Panc1 (cell line): ENCODE results near the gene RTCB. TPM values are rescaled to one million over a fixed set of nuclear protein-coding genes. Genes with fewer than 3 reads are reported as not detected.

Source experiments
- ATAC-seq: fragments of 200-7000 bp; cut with Tn5 transposase; 2 replicates; pipeline ENCODE4 v1.9.1; 2020; ENCODE audit warnings: mild to moderate bottlenecking, moderate library complexity
- BruUV-seq: library from RNA; stranded (reverse); fragments of 400-500 nt; replicated peaks from 2 replicates; lab custom pipeline; 2021; lab: Mats Ljungman, UMichigan
- CTCF ChIA-PET: fragments of 300-600 bp; sonication (Branson Sonifier 250); formaldehyde crosslinking; loops from one replicate; lab custom pipeline; 2022; ENCODE audit warnings: antibody characterized with exemption; lab: Charles Lee
- POLR2A ChIA-PET: fragments of 300-600 bp; sonication (Branson Sonifier 250); formaldehyde crosslinking; loops from one replicate; lab custom pipeline; 2022; ENCODE audit warnings: antibody characterized with exemption; lab: Charles Lee
- DNase-seq: peaks from one replicate; pipeline ENCODE4 v3.0.0-alpha.2; 2010; ENCODE audit warnings: low read depth, low spot score
- H3K27ac ChIP-seq: 2 replicates; pipeline ENCODE4 v1.5.1; 2011; ENCODE audit warnings: mild to moderate bottlenecking, low read length, inconsistent platforms
- H3K27me3 ChIP-seq: fragments of 200-500 bp; sonication (Bioruptor generic); 2 replicates; pipeline ENCODE4 v1.6.0; 2014; ENCODE audit warnings: low read length, inconsistent platforms; ENCODE audit not compliant: control insufficient read depth, insufficient read depth
- H3K36me3 ChIP-seq: fragments of 200-500 bp; sonication (Bioruptor generic); 2 replicates; pipeline ENCODE4 v1.5.1; 2014; ENCODE audit warnings: inconsistent platforms, mild to moderate bottlenecking, low read length, moderate library complexity; ENCODE audit not compliant: control insufficient read depth, insufficient read depth
- H3K4me1 ChIP-seq: 2 replicates; pipeline ENCODE4 v1.5.1; 2011; ENCODE audit warnings: inconsistent platforms, mild to moderate bottlenecking, low read length, moderate library complexity; ENCODE audit not compliant: control insufficient read depth, insufficient read depth
- H3K4me3 ChIP-seq, 2 experiments: 2 replicates each; pipeline ENCODE4 v1.5.1; 2011 to 2012; ENCODE audit warnings: low read depth in 2 of 2, low read length in 2 of 2, mild to moderate bottlenecking in 2 of 2, inconsistent platforms in 1 of 2, moderate library complexity in 1 of 2
- H3K9me3 ChIP-seq: fragments of 200-500 bp; sonication (Bioruptor generic); 2 replicates; pipeline ENCODE4 v1.5.1; 2014; ENCODE audit warnings: low read depth, mild to moderate bottlenecking, inconsistent platforms, low read length, moderate library complexity; ENCODE audit not compliant: control insufficient read depth, insufficient read depth
- CTCF ChIP-seq: fragments of 450-650 bp; IDR thresholded peaks from 2 replicates; pipeline ENCODE4 v1.5.1; 2017; ENCODE audit warnings: mild to moderate bottlenecking
- POLR2AphosphoS5 ChIP-seq: IDR thresholded peaks from 2 replicates; pipeline ENCODE4 v1.6.1; 2012; ENCODE audit warnings: mild to moderate bottlenecking, low read depth, low read length, moderate library complexity
- REST ChIP-seq, 2 experiments: IDR thresholded peaks; 2 replicates each; pipeline ENCODE4 v1.6.1; 2011 to 2012; ENCODE audit warnings: low read depth in 2 of 2, control low read depth in 1 of 2, low read length in 1 of 2, mild to moderate bottlenecking in 1 of 2, moderate library complexity in 1 of 2; ENCODE audit not compliant: insufficient read depth in 1 of 2
- SIN3A ChIP-seq: IDR thresholded peaks from 2 replicates; pipeline ENCODE4 v1.6.1; 2012; ENCODE audit warnings: low read depth, mild to moderate bottlenecking, low read length, moderate library complexity, borderline replicate concordance; ENCODE audit not compliant: insufficient read depth
- TCF7L2 ChIP-seq: IDR thresholded peaks from 2 replicates; pipeline ENCODE4 v1.6.1; 2011; ENCODE audit warnings: mild to moderate bottlenecking, low read depth, low read length, inconsistent platforms
- in situ Hi-C: cut with HindIII; loops from 2 replicates; pipeline ENCODE4 v1.10.0; 2016; ENCODE audit warnings: low sequenced_read_pairs, low pct_unique_long_range_greater_than_20kb
- intact Hi-C: fragments of 100-400 bp; cut with micrococcal nuclease; formaldehyde crosslinking; loops from one replicate; pipeline ENCODE4 v1.10.0; 2022; ENCODE audit not compliant: unreplicated experiment
- total RNA-seq: library from RNA; stranded (reverse); gene quantifications from one replicate; pipeline ENCODE4 v1.2.1, GENCODE V29; 2021; ENCODE audit not compliant: unreplicated experiment

The RTCB gene
- total RNA-seq, 1 experiment from 2014 or later, result 55.9 TPM

GRCh38 chr22:32407312-32407711 lies 4.7 kb downstream of the RTCB start:
- ATAC-seq (no peak), DNase-seq (no peak)
- no peak for TF ChIP-seq POLR2AphosphoS5
- TF ChIP-seq REST (IDR thresholded peaks at IDR 0.05; ENCODE audit: insufficient read depth in 1 of 2, low read depth in 2 of 2, low read length in 1 of 2), result no peak
- TF ChIP-seq TCF7L2, result no peak
- TF ChIP-seq CTCF, result no peak
- no peak for TF ChIP-seq SIN3A
- Histone ChIP-seq H3K27ac (no peak overlapping the region), H3K9me3 (no peaks in the 10 kb centered on the region), H3K4me3 (no peak overlapping the region), H3K27me3 (no peaks in the 10 kb centered on the region), H3K4me1 (no peaks in the 10 kb centered on the region), H3K36me3 (peaks cover 10% of the 10 kb centered on the region)
- ChIA-PET POLR2A (no interaction called here), CTCF (no interaction called here)
- BruUV-seq, result no TSS peak
- in situ Hi-C loops (no loop called here), intact Hi-C loops (no loop called here)

- peaks cover 16% of the 10 kb centered on the region; the same call in 1 of the 2 replicates for H3K36me3 ChIP-seq
Measured at GRCh38 chr22:32404021-32404420, 8.0 kb downstream of the RTCB start.

More at GRCh38 chr22:32404021-32404420, 8.0 kb downstream of the RTCB start:
- ChIA-PET POLR2A (no interaction called here), CTCF (no interaction called here)
- DNase-seq, result no peak
- no TSS peak for BruUV-seq
- Histone ChIP-seq H3K4me3 (no peak overlapping the region), H3K9me3 (no peaks in the 10 kb centered on the region), H3K27ac (no peak overlapping the region), H3K4me1 (no peaks in the 10 kb centered on the region), H3K27me3 (no peaks in the 10 kb centered on the region)
- TF ChIP-seq CTCF (no peak), REST (IDR thresholded peaks at IDR 0.05; ENCODE audit: insufficient read depth in 1 of 2, low read depth in 2 of 2, low read length in 1 of 2) (no peak), POLR2AphosphoS5 (no peak), TCF7L2 (no peak), SIN3A (no peak)
- in situ Hi-C loops (no loop called here), intact Hi-C loops (no loop called here)
- no peak for ATAC-seq
